Measurements from ENCODE around the gene FILIP1L. TPM values are rescaled to one million over a fixed set of nuclear protein-coding genes. Genes with fewer than 3 reads are reported as not detected.

The FILIP1L gene
- total RNA-seq, 4 donors from 2014 or later, result 113 to 149 (median 122) TPM

DNA sequence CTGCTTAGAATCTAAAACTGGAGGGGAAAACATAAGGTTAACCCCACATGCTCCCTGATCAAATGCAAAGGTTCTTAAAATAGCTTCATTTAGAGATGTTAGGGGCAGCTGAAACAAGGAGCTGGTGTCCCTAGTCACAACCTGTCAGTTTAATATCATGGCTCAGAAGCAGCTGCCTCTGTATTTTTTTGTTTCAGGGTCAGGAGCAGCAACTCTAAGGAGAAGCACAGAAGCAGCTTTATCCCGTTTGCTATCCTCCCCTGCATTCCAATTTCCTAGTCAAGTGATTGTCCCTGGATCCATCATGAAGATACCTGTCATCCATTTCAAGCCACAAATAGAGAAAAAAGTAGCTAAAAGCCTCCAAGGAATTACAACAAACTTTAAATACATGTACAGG, 4.1 kb downstream of the FILIP1L start:
- Histone ChIP-seq H3K27ac (peak overlapping the region in 3 of 4 donors; percentile 5 to 58 (median 40)), H3K9me3 (no peaks in the 10 kb centered on the region), H3K4me3 (no peak overlapping the region), H3K4me1 (peaks cover 21 to 81% (median 26%) of the 10 kb centered on the region in 3 donors), H3K27me3 (no peaks in the 10 kb centered on the region), H3K36me3 (no peaks in the 10 kb centered on the region)
- TF ChIP-seq, protein P1, sequence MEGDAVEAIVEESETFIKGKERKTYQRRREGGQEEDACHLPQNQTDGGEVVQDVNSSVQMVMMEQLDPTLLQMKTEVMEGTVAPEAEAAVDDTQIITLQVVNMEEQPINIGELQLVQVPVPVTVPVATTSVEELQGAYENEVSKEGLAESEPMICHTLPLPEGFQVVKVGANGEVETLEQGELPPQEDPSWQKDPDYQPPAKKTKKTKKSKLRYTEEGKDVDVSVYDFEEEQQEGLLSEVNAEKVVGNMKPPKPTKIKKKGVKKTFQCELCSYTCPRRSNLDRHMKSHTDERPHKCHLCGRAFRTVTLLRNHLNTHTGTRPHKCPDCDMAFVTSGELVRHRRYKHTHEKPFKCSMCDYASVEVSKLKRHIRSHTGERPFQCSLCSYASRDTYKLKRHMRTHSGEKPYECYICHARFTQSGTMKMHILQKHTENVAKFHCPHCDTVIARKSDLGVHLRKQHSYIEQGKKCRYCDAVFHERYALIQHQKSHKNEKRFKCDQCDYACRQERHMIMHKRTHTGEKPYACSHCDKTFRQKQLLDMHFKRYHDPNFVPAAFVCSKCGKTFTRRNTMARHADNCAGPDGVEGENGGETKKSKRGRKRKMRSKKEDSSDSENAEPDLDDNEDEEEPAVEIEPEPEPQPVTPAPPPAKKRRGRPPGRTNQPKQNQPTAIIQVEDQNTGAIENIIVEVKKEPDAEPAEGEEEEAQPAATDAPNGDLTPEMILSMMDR (IDR thresholded peaks at IDR 0.05), result no peak
- no peak for TF ChIP-seq POLR2AphosphoS5 (IDR thresholded peaks at IDR 0.05)
- TF ChIP-seq POLR2A (IDR thresholded peaks at IDR 0.05), result no peak
- no peak for TF ChIP-seq EP300 (IDR thresholded peaks at IDR 0.05)
- no peak for ATAC-seq
- WGBS, 2 donors (ENCODE audit: low coverage in 1 of 2), result 25% methylated on average over 1 of the region's 1 CpG; no CpG with 5 or more reads in 1 of the 2 donors

GRCh38 chr3:100108464-100109079, 5.7 kb downstream of the FILIP1L start:
- H3K4me3 ChIP-seq, result no peak overlapping the region
- H3K27ac ChIP-seq, result peak overlapping the region; percentile 29 to 65 (median 56)
- no peaks in the 10 kb centered on the region for H3K9me3 ChIP-seq
- no peaks in the 10 kb centered on the region for H3K36me3 ChIP-seq
- WGBS, 2 donors (ENCODE audit: low coverage in 1 of 2), result 74 to 87% methylated on average over 6 to 7 of the region's 7 CpGs
- TF ChIP-seq POLR2A (IDR thresholded peaks at IDR 0.05) (no peak), EP300 (IDR thresholded peaks at IDR 0.05) (no peak), POLR2AphosphoS5 (IDR thresholded peaks at IDR 0.05) (no peak)
- TF ChIP-seq, protein P1 (IDR thresholded peaks at IDR 0.05), result no peak
- H3K4me1 ChIP-seq, result peaks cover 23 to 81% (median 29%) of the 10 kb centered on the region in 3 donors
- no peak for ATAC-seq
- no peaks in the 10 kb centered on the region for H3K27me3 ChIP-seq

- H3K4me3 ChIP-seq, result no peak overlapping the region
- peak overlapping the region; percentile 47 to 65 (median 58) for H3K27ac ChIP-seq
- no peaks in the 10 kb centered on the region for H3K27me3 ChIP-seq
- WGBS, 2 donors (ENCODE audit: low coverage in 1 of 2), result 9 to 12% methylated on average over 4 of the region's 4 CpGs
- no peak for TF ChIP-seq EP300 (IDR thresholded peaks at IDR 0.05)
- TF ChIP-seq, protein P1 (IDR thresholded peaks at IDR 0.05), result no peak
- TF ChIP-seq POLR2A (IDR thresholded peaks at IDR 0.05), result no peak
- TF ChIP-seq POLR2AphosphoS5 (IDR thresholded peaks at IDR 0.05), result peak; percentile 8
- no peaks in the 10 kb centered on the region for H3K36me3 ChIP-seq
- H3K9me3 ChIP-seq, result no peaks in the 10 kb centered on the region
- H3K4me1 ChIP-seq, result peaks cover 23 to 83% (median 29%) of the 10 kb centered on the region in 3 donors
- ATAC-seq, result no peak
These were observed 7.0 kb downstream of the FILIP1L start for GRCh38 chr3:100107221-100107814.

DNA sequence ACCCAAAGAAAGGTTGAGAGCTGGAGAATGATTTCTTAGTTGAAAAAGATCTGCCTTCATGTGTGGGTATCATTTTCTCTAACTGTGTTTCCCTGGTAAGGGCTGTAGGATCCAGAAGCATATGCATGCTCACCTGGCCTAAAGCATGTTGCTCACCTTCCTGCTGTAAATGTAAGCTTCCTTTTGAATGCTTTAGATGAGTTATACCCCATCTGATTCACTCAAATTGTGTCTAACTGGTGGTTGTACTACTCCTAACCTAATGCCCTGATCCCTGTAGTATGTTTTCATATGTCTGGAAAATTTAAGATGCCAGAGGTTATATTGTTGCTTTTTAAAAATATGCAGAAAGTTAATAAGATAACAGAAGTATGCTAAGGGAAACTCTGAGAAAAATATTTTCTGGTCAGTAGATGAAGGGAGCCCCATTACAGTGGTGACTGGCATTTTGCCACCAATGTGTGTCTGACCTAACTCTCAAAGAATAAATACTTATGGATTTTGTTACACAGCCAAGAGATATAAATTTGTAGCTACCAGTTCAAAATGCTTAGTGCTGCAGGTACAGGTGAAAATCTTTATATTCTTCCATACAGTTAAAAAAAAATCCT, 7.7 kb downstream of the FILIP1L start:
- Histone ChIP-seq H3K4me3 (no peak overlapping the region), H3K27ac (peak overlapping the region in 3 of 4 donors; percentile 58 to 65 (median 58)), H3K36me3 (no peaks in the 10 kb centered on the region), H3K27me3 (no peaks in the 10 kb centered on the region), H3K9me3 (no peaks in the 10 kb centered on the region), H3K4me1 (peaks cover 23 to 81% (median 29%) of the 10 kb centered on the region in 3 donors)
- TF ChIP-seq POLR2AphosphoS5 (IDR thresholded peaks at IDR 0.05), result no peak
- no peak for TF ChIP-seq POLR2A (IDR thresholded peaks at IDR 0.05)
- TF ChIP-seq, protein P1 (IDR thresholded peaks at IDR 0.05), result no peak
- TF ChIP-seq EP300 (IDR thresholded peaks at IDR 0.05), result no peak
- ATAC-seq, result no peak
